Measurements from ENCODE around the gene KIF6. TPM values are rescaled to one million over a fixed set of nuclear protein-coding genes. Genes with fewer than 3 reads are reported as not detected.

The KIF6 gene
- polyA plus RNA-seq, 3 donors, result not detected

- Mint-ChIP-seq H3K27ac (no peak overlapping the region), H3K36me3 (no peaks in the 10 kb centered on the region), H3K4me3 (no peak overlapping the region), H3K4me1 (no peaks in the 10 kb centered on the region), H3K9me3 (no peaks in the 10 kb centered on the region), H3K27me3 (ENCODE audit: low read depth in 3 of 3) (peaks cover 0 to 8% (median 1%) of the 10 kb centered on the region in 3 donors)
- Histone ChIP-seq H2AFZ (ENCODE audit: insufficient read depth, low read depth, low read length, poor library complexity, severe bottlenecking) (no peak overlapping the region), H3K27me3 (ENCODE audit: control insufficient read depth in 2 of 2, insufficient read depth in 2 of 2, low read length in 2 of 2) (peaks cover 4 to 6% of the 10 kb centered on the region in 2 donors), H3K9me3 (replicated peaks in 1 of 2; ENCODE audit: control insufficient read depth in 1 of 2, insufficient read depth in 1 of 2, low read length in 2 of 2) (no peaks in the 10 kb centered on the region), H3K4me2 (replicated peaks; ENCODE audit: extremely low read depth, low read length, poor library complexity, severe bottlenecking) (no peak overlapping the region), H3K36me3 (replicated peaks in 1 of 2; ENCODE audit: control insufficient read depth in 1 of 2, insufficient read depth in 2 of 2, low read length in 2 of 2) (no peaks in the 10 kb centered on the region), H3K27ac (ENCODE audit: low read depth in 1 of 2, low read length in 2 of 2) (no peak overlapping the region), H3K79me2 (ENCODE audit: insufficient read depth, low read length) (no peaks in the 10 kb centered on the region), H4K20me1 (ENCODE audit: insufficient read depth, low read length) (no peaks in the 10 kb centered on the region), H3K4me3 (replicated peaks in 1 of 3; ENCODE audit: low read depth in 2 of 3, low read length in 3 of 3) (no peak overlapping the region), H3K9ac (ENCODE audit: insufficient read depth, low read length, poor library complexity, severe bottlenecking) (no peak overlapping the region), H3K4me1 (ENCODE audit: control insufficient read depth in 1 of 2, insufficient read depth in 2 of 2, low read length in 2 of 2) (no peaks in the 10 kb centered on the region)
- no peak for DNase-seq
- intact Hi-C loops (cut with micrococcal nuclease), result no loop called here
- 94% methylated on average over 3 of the region's 4 CpGs for WGBS (ENCODE audit: insufficient coverage)
- TF ChIP-seq, protein P1, sequence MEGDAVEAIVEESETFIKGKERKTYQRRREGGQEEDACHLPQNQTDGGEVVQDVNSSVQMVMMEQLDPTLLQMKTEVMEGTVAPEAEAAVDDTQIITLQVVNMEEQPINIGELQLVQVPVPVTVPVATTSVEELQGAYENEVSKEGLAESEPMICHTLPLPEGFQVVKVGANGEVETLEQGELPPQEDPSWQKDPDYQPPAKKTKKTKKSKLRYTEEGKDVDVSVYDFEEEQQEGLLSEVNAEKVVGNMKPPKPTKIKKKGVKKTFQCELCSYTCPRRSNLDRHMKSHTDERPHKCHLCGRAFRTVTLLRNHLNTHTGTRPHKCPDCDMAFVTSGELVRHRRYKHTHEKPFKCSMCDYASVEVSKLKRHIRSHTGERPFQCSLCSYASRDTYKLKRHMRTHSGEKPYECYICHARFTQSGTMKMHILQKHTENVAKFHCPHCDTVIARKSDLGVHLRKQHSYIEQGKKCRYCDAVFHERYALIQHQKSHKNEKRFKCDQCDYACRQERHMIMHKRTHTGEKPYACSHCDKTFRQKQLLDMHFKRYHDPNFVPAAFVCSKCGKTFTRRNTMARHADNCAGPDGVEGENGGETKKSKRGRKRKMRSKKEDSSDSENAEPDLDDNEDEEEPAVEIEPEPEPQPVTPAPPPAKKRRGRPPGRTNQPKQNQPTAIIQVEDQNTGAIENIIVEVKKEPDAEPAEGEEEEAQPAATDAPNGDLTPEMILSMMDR (IDR thresholded peaks at IDR 0.05), result no peak
These were observed 122.3 kb downstream of the KIF6 start for GRCh38 chr6:39602601-39603519.

- WGBS (ENCODE audit: insufficient coverage), result 100% methylated on average over 1 of the region's 2 CpGs
- Histone ChIP-seq H3K9me3 (replicated peaks in 1 of 2; ENCODE audit: control insufficient read depth in 1 of 2, insufficient read depth in 1 of 2, low read length in 2 of 2) (no peaks in the 10 kb centered on the region), H3K27me3 (ENCODE audit: control insufficient read depth in 2 of 2, insufficient read depth in 2 of 2, low read length in 2 of 2) (peaks cover 4 to 6% of the 10 kb centered on the region in 2 donors), H3K36me3 (replicated peaks in 1 of 2; ENCODE audit: control insufficient read depth in 1 of 2, insufficient read depth in 2 of 2, low read length in 2 of 2) (no peaks in the 10 kb centered on the region), H3K9ac (ENCODE audit: insufficient read depth, low read length, poor library complexity, severe bottlenecking) (no peak overlapping the region), H3K27ac (ENCODE audit: low read depth in 1 of 2, low read length in 2 of 2) (no peak overlapping the region), H3K4me1 (ENCODE audit: control insufficient read depth in 1 of 2, insufficient read depth in 2 of 2, low read length in 2 of 2) (no peaks in the 10 kb centered on the region), H3K79me2 (ENCODE audit: insufficient read depth, low read length) (no peaks in the 10 kb centered on the region), H4K20me1 (ENCODE audit: insufficient read depth, low read length) (no peaks in the 10 kb centered on the region), H3K4me3 (replicated peaks in 1 of 3; ENCODE audit: low read depth in 2 of 3, low read length in 3 of 3) (no peak overlapping the region), H2AFZ (ENCODE audit: insufficient read depth, low read depth, low read length, poor library complexity, severe bottlenecking) (no peak overlapping the region), H3K4me2 (replicated peaks; ENCODE audit: extremely low read depth, low read length, poor library complexity, severe bottlenecking) (no peak overlapping the region)
- no peaks in the 10 kb centered on the region for H3K36me3 Mint-ChIP-seq
- intact Hi-C loops (cut with micrococcal nuclease), result no loop called here
- TF ChIP-seq, protein P1 (IDR thresholded peaks at IDR 0.05), result no peak
- no peak for DNase-seq
- no peak overlapping the region for H3K27ac Mint-ChIP-seq
- H3K4me1 Mint-ChIP-seq, result no peaks in the 10 kb centered on the region
- peaks cover 0 to 2% (median 0%) of the 10 kb centered on the region in 7 donors for H3K9me3 Mint-ChIP-seq
- no peak overlapping the region for H3K4me3 Mint-ChIP-seq
- peaks cover 1 to 5% (median 2%) of the 10 kb centered on the region in 3 donors for H3K27me3 Mint-ChIP-seq (ENCODE audit: low read depth in 3 of 3)
These were observed 125.2 kb downstream of the KIF6 start for GRCh38 chr6:39599973-39600372.

All from CD14-positive monocyte (primary cell).